ENCODE data around the gene FAAP20.

FAAP20 gene

DNA sequence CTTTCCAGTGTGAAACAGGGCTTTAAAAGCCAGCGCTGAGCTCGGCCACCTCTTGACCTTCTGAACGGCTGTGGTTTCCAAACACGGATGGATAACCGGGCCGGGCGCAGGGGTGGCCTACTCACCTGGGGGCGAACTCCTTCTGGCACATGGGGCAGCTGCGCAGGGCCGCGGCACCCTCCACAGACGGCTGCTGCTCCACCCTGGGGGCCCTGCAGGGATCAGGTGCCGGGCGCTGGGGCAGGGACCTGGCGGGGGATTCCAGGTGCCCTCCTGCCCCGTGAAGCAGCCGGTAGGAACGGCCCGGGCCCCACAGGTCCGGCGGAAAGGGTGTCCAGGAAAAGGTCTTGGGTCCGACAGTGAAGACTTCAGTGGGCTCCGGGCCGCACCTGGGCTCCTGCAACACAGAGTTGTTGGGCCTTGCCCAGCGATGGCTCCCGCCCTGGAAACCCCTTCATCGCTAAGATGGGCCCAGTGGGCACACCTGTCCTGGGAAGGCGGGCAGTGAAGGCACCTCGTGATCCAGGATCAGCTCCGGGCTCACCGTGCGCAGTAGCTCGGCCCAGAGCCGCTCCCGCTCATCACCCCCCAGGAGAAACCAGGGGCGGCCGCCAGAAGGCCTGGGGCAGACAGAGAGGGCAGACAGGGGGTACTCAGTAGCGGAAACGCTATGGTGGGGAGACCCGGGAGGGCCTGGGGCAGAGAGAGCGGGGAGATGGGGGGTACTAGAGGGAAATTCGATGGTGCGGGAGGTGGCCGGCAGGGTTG lies 874 bp downstream of the FAAP20 start:
- no peak for DNase-seq

DNA sequence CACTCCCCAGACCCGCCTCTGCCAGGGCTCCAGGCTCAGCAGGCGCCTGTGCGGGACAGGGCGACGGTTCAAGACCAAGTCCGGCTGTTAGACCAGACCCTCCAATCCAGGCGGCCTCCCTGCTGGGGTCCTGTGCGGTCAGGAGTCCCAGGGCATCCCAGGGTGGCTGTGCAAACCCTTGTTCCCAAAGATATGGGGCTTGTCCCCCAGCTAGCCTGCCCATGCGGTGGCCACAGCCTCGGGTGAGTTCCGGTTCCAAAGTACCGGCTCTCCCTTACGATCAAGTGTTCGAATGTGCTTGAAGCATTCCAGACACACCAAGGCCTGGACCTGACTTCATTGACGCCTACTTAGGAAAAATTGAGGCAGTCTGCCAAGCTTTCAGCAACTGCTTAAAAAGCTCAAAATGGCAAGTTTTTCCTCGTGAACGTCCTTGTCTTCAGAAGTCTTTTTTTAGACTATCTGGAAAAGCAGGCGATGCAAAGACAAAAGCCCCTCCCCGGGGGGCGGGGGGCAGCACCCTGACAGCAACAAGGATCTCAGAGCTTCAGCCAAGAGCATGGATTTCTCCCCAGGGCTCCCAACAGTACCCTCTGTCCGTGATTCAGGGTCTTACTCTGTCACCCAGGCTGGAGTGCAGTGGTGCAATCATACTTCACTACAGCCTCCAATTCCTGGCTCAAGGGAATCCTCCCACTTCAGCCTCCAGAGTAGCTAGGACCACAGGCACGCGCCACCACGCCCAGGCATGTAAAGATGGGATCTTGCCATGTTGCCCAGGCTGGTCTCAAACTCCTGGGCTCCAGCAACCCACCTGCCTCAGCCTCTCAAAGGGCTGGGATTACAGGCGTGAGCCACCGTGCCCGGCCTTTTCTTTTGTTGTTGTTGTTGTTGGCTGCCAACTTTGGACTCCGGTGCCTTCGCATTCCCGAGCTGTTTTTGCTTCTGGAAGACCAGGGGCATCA lies 2.3 kb downstream of the FAAP20 start:
- no peak for DNase-seq

DNA sequence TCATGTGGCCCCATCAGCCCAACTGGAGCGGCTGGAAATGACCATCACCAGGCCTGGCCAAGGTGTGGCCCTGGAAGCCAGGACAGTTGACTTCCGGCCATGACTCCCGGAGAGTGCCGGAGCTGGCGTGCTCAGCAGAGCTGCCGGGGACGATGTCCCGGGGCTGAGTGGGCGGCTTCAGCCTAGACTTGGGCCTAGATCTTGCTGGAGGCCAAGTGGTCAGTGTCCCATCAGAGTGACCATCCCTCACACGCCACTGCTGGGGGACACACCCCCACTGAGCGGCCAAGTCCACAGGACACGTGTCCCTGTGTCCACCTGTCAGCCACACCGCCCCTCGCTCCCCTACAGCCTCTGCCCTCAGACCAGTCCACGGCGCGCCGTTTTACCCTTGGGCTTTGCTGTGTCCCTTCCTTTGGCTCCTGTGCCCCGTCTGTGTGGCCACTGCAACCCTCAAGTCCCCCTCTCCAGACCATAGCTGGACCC lies 4.0 kb downstream of the FAAP20 start:
- DNase-seq = no peak

DNA sequence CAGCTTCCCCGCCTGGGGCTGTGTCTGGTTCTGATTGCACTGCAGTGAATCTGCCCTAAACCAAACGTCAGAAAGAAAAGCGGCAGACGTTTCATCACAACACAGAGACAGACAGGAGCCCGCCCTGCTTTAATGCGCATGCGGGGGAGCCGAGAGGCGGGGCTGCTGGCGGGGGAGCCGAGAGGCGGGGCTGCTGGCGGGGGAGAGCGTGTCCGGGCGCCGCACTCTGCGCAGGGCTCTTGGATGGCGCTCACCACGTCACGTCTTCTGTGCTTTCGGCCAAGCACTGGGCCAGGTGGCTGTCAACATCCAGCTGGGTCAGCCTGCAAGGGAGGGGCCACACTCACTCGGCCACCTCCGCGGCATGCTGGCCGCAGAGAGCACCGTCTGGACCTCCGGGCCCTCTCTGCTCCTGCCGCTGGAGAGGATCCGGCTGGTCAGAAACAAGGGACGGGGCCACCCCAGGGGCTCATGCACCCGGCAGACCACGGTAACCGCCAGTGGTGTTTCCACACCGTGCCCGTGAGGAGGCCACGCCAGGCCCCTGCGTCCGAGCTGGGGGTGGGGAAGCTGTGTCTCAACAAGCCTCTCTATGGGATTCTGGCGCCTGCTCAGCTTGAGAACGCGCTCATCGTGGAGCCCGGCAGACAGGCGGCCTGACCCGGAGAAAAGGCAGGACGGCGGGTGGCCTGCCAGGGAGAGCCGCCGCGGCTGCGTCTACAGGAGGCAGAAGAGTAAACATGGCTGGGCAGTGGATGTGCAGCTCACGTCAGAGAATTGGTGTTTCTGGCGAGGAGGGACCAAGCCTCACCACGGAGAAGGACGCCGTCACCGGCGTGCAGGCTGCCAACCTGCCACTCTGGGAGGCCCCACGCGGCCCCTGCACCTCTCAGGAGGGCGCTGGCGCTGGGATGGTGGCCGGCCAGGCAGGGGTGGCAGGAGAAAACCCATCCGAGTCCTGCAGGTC lies 4.8 kb downstream of the FAAP20 start:
- DNase-seq = peak; percentile 95

- no peak for DNase-seq
These were observed 6.2 kb downstream of the FAAP20 start for GRCh38 chr1:2188336-2188735.

DNA sequence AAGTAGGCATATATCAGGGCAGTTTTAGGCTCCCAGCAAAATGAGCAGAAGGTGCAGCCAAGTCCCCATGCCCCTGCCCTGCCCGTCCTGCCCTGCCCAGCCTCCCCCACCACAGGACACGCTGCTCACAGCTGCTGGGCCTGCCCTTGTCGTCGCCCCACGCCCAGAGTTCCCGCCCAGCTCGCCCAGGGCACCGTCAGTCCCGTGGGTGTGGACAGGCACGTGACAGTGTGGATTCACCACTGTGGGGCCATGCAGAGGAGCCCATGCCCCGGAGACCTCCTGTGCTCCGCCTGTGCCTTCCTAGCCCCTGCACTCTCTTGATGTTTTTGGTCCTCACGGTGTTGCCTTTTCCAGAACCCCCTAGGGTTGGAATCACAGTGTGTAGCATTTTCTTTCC lies 7.0 kb downstream of the FAAP20 start:
- no peak for DNase-seq

GRCh38 chr1:2186901-2187300 lies 7.7 kb downstream of the FAAP20 start:
- DNase-seq = no peak

DNA sequence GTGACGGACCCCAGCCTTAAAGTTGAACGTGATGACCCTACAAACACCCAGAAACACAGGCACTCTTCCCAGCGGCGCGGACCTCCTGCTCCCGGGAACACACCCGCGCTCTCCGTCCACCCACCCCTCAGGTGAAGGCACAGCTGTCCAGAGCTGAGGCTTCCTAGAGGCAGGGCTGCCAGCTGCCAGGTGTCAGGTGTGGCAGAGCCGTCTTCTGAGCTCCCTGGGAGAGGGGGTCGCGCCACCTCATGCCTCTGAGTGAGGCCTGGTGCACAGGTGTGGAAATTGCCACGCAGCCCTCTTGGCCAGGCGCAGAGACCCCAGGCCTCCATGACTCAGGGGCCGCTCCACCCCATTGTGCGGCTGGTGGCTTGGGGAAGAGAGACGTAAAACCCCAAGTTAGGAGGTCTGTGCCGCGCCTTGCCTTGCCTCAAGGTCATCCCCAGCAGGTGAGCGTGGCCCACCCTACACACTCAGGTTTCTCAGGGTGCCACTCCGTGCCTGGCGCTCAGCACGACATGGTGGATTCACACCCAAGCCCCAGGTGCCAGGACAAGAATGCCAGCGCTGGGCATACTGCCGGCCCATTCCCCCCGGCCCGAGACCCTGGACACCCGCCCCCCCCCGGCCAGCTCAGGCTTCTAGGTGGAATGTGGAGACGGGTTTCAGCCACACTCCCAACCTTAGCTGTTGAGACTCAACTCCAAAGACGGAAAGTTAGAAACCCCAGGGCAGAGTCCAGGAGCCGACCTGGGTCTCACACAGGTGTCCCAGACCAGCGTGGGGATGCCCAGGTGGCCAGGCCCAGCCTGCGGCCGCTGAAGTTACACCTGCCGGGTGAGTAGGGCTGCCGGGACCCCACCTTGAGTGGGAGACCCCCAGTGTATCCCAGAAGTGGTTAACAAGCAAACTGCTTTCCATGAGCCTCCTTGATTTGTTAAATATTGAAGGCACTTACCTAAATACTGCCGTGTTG lies 8.4 kb downstream of the FAAP20 start:
- no peak for DNase-seq

GRCh38 chr1:2184934-2185333 lies 9.6 kb downstream of the FAAP20 start:
- DNase-seq = no peak

GRCh38 chr1:2184531-2184930 lies 10.0 kb downstream of the FAAP20 start:
- DNase-seq = no peak

- DNase-seq = no peak
These were observed 10.6 kb downstream of the FAAP20 start for GRCh38 chr1:2183937-2184334.

GRCh38 chr1:2182376-2182775 lies 12.2 kb downstream of the FAAP20 start:
- no peak for DNase-seq

DNA sequence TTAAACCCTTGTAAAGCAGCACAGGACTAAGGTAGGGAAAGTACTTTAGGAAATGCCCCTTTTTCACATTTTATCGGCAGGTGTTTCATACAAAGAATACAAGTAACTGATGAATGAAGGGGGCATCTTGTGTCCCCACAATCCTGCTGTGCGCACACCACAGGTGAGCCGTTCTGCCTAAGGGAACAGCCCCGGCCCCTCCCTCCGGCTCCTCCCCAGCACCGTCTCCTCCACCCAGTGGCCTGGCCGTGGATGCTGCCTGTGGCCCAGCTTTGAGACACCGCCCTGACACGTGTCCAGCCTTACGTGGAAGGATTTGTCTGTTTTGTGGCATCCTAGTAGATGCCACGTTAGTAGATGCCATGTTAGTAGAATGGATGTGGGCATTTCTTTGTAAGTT lies 12.8 kb downstream of the FAAP20 start:
- DNase-seq = no peak

DNA sequence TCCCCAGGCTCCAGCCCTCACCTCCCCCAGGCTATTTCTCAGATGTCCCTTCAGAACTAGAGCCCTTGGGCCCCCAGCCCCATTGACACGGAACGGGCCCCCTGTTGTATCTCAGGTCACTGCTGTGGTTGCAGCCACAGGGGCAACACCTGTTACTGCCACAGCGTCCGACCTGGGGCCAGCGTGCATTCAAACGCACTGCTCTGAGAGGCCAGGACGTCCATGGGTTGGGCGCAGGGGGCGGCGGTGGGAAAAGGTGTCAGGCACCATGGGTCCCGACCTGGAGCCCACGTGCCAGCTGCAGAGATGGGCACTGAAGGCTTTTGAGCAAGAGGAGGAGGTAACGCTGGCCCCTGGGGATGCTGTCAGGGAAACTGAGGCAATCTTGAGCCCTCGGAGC lies 13.3 kb downstream of the FAAP20 start:
- no peak for DNase-seq

- DNase-seq = no peak
These were observed 14.0 kb downstream of the FAAP20 start for GRCh38 chr1:2180297-2181245.

DNA sequence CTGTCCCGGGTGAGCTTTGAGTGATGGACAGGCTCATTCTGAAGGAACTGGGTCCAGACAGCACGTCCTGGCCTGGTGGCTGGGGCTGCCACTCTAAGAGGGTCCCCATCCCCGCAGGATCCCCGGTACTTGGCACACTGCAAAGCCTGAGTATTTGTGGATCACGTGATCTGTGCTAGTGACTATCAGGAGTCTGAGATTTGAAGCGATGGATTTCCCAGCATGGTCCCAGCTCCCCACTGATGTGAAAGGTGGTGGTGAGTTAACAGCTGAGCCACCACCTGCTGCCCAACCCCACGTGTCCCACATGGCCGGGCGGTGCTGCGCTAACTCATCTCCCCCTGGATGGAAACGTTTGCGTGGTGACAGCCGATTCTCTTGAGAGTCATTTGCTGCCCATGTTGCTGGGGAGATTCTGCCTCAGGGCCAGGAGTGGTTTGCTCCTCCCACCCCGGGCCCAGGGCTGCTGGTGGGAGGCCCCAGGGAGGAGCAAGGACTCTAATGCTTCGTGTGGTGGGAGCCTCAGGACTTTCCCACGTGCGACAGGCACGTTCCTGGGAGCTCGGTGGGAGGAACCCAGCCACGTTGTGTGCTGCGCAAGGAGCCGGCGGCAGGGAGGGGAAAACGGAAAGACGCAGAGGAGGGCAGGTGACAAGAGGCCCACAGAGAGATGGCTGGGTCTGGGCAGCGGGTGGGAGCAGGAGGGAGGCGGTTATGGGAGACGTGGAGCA lies 15.1 kb downstream of the FAAP20 start:
- no peak for DNase-seq

DNA sequence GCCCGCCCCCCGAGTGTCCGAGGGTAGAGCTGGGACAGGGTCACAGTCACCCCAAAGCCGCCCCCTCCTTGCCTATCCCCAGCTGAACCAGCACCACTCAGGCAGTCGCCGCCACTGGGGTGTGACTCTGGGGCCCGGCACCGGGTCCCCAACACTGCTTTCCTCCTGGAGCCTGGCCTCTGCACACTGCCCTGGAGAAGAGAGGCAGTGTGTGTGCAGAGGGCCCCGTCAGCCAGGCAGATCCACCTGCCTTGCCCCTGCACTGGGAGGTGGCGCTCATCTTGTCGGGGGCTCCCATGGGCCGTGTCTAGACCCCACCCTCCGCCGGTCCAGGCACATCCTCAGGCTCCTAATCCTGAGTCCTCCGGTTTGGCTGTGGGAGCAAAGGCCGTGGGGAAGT lies 15.7 kb downstream of the FAAP20 start:
- DNase-seq = no peak

- no peak for DNase-seq
These were observed 16.5 kb downstream of the FAAP20 start for GRCh38 chr1:2177946-2178538.

GRCh38 chr1:2177541-2177940 lies 17.0 kb downstream of the FAAP20 start:
- no peak for DNase-seq
